Peyer's patch (tissue), 4 donors: ENCODE measurements around the gene C2.

Experiments used
- POLR2A ChIP-seq, 2 donors: fragments of 450-650 bp; IDR thresholded peaks; one replicate each; pipeline ENCODE4 v1.5.1; 2017; ENCODE audit warnings: antibody characterized with exemption in 2 of 2, mild to moderate bottlenecking in 2 of 2, moderate library complexity in 2 of 2
- TF ChIP-seq, protein P1 (sequence below), 6 experiments: fragments of 450-650 bp in 4 of 6; fragments of 200-600 bp in 2 of 6; sonication (generic) in 1 of 6; IDR thresholded peaks; one replicate each; pipeline ENCODE4 v1.5.1; 2017 to 2019; ENCODE audit warnings: antibody characterized with exemption in 6 of 6, mild to moderate bottlenecking in 3 of 6, moderate library complexity in 1 of 6

DNA sequence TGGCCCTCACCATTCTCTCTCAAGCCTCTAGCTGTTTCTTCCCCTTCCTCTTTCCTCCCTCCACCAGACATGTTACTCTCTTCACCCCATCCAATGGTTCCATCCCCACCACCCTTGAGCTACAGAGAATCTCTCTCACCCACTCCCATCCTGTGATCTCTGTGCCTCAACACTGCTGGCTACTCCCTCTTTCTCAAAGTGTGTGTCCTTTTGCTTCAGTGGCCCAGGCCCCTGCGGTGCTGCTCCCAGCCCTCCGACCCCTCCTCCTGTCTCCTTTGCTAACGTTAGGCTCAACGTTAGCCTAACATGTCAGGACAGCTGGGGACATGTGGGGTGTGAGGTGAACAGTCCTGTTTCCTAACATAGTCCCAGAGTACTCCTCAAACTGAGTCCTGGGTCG lies 25.4 kb downstream of the C2 start:
- TF ChIP-seq, protein P1, sequence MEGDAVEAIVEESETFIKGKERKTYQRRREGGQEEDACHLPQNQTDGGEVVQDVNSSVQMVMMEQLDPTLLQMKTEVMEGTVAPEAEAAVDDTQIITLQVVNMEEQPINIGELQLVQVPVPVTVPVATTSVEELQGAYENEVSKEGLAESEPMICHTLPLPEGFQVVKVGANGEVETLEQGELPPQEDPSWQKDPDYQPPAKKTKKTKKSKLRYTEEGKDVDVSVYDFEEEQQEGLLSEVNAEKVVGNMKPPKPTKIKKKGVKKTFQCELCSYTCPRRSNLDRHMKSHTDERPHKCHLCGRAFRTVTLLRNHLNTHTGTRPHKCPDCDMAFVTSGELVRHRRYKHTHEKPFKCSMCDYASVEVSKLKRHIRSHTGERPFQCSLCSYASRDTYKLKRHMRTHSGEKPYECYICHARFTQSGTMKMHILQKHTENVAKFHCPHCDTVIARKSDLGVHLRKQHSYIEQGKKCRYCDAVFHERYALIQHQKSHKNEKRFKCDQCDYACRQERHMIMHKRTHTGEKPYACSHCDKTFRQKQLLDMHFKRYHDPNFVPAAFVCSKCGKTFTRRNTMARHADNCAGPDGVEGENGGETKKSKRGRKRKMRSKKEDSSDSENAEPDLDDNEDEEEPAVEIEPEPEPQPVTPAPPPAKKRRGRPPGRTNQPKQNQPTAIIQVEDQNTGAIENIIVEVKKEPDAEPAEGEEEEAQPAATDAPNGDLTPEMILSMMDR (IDR thresholded peaks at IDR 0.05): no peak
- no peak for TF ChIP-seq POLR2A (IDR thresholded peaks at IDR 0.05)
